Measurements from ENCODE around the gene MAIP1.

Gene MAIP1

DNA sequence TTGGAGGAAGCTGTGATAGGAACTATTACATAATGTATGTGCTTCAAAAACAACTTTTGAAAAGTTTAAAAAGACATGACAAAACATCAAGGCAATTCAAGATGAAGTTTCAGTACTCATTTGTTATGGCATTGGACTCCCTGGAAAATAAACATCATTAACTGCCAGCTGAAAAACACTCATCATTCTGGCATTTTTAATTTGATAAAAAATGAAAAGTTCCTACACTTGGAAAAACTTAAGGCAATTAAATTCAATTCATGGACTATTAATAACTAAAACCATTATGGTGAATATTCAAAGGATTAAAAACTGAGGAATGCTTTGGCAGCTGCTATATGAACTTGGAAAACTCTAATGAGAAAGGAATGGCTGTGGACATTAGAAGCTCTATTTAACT, 8.5 kb upstream of the MAIP1 start:
- DNase-seq (ENCODE audit: low spot score) = no peak

- no peak for DNase-seq (ENCODE audit: low spot score)
Observed at GRCh38 chr2:199950396-199950795, 5.0 kb upstream of the MAIP1 start.

DNA sequence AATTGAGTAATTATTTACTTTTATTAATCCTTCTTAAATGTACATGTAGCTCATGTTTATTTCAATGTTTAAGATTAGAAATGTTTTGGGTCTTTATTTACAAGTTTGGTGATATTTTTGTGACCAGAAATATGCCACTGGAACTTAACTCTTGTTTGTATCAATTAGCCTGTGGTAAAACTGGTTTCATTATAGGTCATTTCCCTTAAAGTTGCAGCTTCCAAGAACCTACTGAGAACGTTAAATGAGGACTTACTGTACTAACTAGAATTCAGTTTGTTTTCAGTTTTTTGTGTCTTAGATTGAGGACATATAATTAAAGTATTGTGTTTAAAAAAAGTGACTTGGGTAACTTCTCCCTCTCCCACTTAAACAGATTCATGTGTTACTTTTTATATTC, 4.4 kb upstream of the MAIP1 start:
- peak; percentile 43 for DNase-seq (ENCODE audit: low spot score)

- DNase-seq (ENCODE audit: low spot score) = no peak
Observed at GRCh38 chr2:199955007-199955338, 409 bp upstream of the MAIP1 start.

DNA sequence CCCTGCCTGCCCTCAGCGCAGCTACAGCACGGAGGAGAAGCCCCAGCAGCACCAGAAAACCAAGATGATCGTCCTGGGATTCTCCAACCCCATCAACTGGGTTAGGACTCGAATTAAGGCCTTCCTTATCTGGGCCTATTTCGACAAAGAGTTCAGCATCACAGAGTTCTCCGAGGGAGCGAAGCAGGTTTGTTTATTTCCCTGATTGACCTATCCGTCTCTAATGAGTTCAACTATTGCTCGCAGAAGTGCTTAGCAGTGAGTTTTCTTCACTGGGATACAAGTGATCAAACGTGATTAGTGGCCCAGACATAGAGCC, 639 bp downstream of the MAIP1 start:
- no peak for DNase-seq (ENCODE audit: low spot score)

- no peak for DNase-seq (ENCODE audit: low spot score)
Observed at GRCh38 chr2:199958014-199958413, 2.6 kb downstream of the MAIP1 start.

DNA sequence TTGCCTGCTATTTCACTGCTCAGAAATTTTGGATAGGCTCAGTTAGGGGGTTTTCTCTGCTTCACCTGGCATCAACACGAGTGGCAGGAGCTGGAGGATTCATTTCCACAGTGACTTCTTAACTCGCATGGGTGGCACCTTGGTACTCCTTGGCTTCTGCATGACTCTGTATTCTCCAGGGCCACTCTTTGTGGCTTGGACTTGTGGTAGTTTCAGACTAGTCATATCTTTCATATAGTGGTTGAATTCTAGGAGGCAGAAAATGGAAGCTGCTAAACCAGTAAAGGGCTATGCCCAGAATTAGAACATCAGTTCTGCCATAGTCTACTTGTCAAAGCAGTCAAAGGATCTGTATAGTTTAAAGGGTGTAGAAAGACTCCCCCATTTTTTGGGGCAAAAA, 6.8 kb downstream of the MAIP1 start:
- peak; percentile 57 for DNase-seq (ENCODE audit: low spot score)

GRCh38 chr2:199966405-199966804, 11.0 kb downstream of the MAIP1 start:
- DNase-seq (ENCODE audit: low spot score) = no peak

- DNase-seq (ENCODE audit: low spot score) = no peak
Observed at GRCh38 chr2:199966976-199967375, 11.6 kb downstream of the MAIP1 start.

DNA sequence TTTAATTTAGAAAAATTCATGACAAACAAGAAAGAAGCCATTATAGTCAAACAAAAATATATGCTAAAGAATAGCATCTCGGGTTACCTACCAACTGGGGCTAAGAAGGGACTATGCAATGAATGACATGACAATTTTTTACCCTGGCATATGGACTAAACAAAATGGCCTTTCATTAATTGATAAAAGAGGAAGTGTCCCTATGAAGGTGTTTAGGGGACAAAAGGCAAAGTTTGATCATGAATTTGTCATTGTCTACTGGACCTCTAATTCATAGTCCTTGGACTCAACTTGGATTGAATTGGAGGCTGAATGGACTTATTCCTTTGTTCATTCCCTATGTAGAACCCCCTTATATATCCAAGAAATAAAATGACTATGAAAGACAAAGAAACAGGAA, 12.7 kb downstream of the MAIP1 start:
- no peak for DNase-seq (ENCODE audit: low spot score)

GRCh38 chr2:199972088-199972626, 16.8 kb downstream of the MAIP1 start:
- DNase-seq (ENCODE audit: low spot score) = no peak

GRCh38 chr2:199973703-199974102, 18.3 kb downstream of the MAIP1 start:
- DNase-seq (ENCODE audit: low spot score) = no peak

DNA sequence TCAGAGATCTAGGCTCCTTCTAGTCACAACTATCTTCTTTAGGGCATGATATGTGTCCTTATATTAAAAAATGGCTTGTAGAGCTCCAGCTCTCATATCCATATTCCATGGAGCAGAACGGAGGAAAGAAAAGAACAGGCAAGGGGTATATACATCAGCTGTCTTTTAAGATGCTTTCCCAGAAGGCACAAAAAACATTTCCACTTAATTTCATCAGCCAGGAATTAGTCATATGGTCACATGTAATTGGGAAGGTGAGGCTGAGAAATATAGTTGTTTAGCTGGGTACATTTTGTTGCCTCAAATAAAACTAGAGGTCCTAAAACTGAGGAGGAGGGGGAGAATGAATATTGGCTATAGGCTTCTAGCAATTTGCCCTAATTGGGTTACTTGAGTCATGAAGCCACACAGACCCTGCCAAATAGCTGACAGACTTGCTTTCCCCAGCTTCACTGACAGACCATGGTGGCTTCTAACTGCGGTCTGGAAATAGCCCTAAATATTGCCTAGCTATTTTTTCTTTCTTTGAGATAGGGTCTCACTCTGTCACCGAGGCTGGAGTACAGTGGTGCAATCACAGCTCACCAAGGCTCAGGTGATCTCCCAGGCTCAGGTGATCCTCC, 20.0 kb downstream of the MAIP1 start:
- no peak for DNase-seq (ENCODE audit: low spot score)

DNA sequence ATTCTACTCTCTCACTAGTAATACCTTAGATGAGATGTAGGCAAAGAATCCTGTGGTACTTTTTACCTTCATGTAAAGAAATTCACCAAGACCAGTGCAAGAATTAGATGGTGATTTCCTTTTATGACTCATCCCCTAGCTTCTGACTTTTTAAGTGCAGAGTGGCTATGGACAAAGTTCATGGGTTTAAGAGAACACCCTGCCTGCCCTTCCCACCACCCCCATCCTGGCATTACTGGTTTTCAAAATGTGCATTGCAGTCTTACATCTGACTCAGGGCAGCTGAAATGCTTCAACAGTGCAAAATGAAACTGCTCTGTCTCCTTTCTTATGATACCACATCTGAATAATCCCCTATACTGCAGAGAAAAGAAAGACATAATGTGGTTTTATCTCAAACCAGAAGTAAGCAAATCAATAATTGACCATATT, 22.6 kb downstream of the MAIP1 start:
- DNase-seq (ENCODE audit: low spot score) = peak; percentile 81

DNA sequence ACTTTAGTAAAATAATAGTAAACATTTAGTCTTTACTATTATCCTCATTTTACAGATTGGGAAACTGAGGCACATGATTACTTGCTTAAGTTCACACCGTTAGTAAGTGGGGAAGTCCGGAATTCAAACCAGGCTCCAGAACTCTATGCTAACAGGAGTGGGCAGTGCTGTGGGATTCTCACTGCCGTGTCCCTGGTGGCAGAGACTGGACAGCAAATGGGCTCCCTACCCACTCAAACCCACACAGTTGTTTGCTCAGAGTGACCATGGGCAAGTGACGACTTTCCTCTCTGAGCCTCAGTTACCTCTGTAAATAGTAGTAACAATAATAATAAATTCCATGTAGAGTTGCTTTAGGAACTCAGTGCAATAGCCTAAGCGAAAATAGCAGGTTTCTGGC, 24.0 kb downstream of the MAIP1 start:
- no peak for DNase-seq (ENCODE audit: low spot score)

- peak; percentile 80 for DNase-seq (ENCODE audit: low spot score)
Observed at GRCh38 chr2:199979832-199980628, 24.6 kb downstream of the MAIP1 start.

- no peak for DNase-seq (ENCODE audit: low spot score)
Observed at GRCh38 chr2:199982126-199982843, 26.9 kb downstream of the MAIP1 start.

- no peak for DNase-seq (ENCODE audit: low spot score)
Observed at GRCh38 chr2:199983534-199983933, 28.2 kb downstream of the MAIP1 start.

DNA sequence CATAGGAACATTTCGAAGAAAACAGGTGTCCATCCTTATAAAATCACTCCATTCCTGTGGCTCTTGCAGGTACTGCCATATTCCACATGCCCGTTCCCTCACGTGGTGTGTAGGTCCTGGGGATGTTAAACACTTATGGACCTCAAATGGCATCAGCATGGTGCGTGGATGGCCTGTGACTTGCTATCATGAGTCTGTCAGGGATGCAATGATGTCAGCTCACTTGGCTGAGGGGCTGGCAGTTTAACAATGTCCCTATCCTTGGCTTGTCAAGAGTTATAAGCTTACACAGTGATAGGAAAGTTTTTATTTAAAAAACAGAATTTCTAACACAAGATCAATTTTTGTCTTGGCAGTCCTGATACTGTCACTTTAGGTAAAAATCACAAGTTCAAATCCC, 28.8 kb downstream of the MAIP1 start:
- no peak for DNase-seq (ENCODE audit: low spot score)

DNA sequence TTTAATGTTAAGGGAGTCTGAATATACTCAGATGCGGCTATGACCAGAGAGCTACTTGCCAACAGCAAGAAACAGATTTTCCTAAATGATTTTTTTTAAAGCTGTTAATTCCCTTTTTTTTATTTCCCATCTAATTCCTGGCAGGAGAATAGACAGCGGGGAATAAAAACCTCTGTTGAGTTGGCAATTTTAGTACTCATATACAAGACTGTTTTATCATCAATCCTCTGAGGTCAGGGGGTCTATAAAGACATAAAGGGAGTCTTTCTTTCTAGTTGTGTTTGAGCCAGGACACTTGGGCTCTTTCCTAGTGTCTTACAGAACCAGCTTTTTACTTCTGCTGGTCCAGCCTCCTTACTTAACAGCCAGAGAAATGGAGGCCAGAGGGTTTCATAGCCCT, 29.4 kb downstream of the MAIP1 start:
- DNase-seq (ENCODE audit: low spot score) = no peak

DNA sequence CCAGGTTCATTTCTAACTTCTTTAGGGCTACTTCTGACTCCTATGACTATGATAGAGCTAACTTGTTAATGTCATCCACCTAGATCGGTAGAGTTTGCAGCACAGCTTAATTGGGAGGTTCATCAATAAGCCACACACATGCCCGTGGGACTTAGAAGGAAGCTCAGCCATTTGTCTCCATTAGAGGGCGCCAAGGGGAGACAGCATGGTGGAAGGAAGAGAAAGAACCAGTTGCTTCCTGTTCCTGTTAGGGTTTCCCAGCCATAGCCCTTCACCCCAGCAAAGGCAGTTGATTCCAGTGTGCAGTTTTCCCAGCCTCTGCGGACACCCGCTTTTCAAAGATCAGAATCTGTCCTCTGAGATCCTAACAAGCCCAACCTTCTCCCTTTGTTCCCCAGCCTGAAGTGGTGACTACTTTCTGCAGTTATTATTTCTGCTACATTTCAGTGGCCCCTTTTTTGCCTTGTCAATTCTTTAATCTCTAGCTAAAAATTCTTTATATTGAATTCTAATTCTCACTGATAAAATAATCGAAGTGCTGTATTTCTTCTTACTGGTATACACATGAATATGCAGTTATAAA, 30.3 kb downstream of the MAIP1 start:
- peak; percentile 60 for DNase-seq (ENCODE audit: low spot score)

GRCh38 chr2:199987586-199987985, 32.2 kb downstream of the MAIP1 start:
- DNase-seq (ENCODE audit: low spot score) = no peak

- no peak for DNase-seq (ENCODE audit: low spot score)
Observed at GRCh38 chr2:199988151-199988550, 32.8 kb downstream of the MAIP1 start.

Data from activated CD4-positive, alpha-beta T cell treated with anti-CD3 and anti-CD28 coated beads, Interleukin-2, Interleukin-4, amounts not matched to agents 100 ng/mL and 50 ng/mL, durations not matched to agents 16 hours and 8 hours (primary cell).